Hepatocyte (in vitro differentiated cells): ENCODE results near the gene STIMATE. TPM values are rescaled to one million over a fixed set of nuclear protein-coding genes. Genes with fewer than 3 reads are reported as not detected.

Source experiments
- DNase-seq: peaks from one replicate; pipeline ENCODE4 v3.0.0-alpha.2; 2016; ENCODE audit warnings: low spot score
- H2AFZ ChIP-seq: fragments of 200-600 bp; sonication (generic); 2 replicates; pipeline ENCODE4 v1.6.0; 2016; ENCODE audit warnings: antibody characterized with exemption, mild to moderate bottlenecking
- H3K27ac ChIP-seq: fragments of 200-600 bp; sonication (generic); 2 replicates; pipeline ENCODE4 v1.5.1; 2016; ENCODE audit warnings: mild to moderate bottlenecking
- H3K27me3 ChIP-seq: fragments of 200-600 bp; sonication (generic); 2 replicates; pipeline ENCODE4 v1.6.1; 2016
- H3K36me3 ChIP-seq: fragments of 200-600 bp; sonication (generic); replicated peaks from 2 replicates; pipeline ENCODE4 v1.5.1; 2016; ENCODE audit warnings: low read depth; ENCODE audit not compliant: insufficient read depth
- H3K4me1 ChIP-seq: fragments of 200-600 bp; sonication (generic); 2 replicates; pipeline ENCODE4 v1.5.1; 2016; ENCODE audit warnings: mild to moderate bottlenecking, moderate library complexity; ENCODE audit not compliant: insufficient read depth
- H3K4me2 ChIP-seq: fragments of 200-600 bp; sonication (generic); 2 replicates; pipeline ENCODE4 v1.6.0; 2016
- H3K4me3 ChIP-seq: fragments of 200-600 bp; sonication (generic); 2 replicates; pipeline ENCODE4 v1.5.1; 2016; ENCODE audit warnings: mild to moderate bottlenecking
- H3K79me2 ChIP-seq: fragments of 200-600 bp; sonication (generic); 2 replicates; pipeline ENCODE4 v1.6.0; 2017; ENCODE audit warnings: mild to moderate bottlenecking
- H3K9me2 ChIP-seq: fragments of 200-600 bp; sonication (generic); replicated peaks from 2 replicates; pipeline ENCODE4 v1.6.0; 2017; ENCODE audit warnings: mild to moderate bottlenecking; ENCODE audit not compliant: insufficient read depth
- H3K9me3 ChIP-seq: fragments of 200-600 bp; sonication (generic); 2 replicates; pipeline ENCODE4 v1.5.1; 2016; ENCODE audit warnings: low read depth, mild to moderate bottlenecking
- H4K20me1 ChIP-seq: fragments of 200-600 bp; sonication (generic); 2 replicates; pipeline ENCODE4 v1.6.0; 2016; ENCODE audit warnings: mild to moderate bottlenecking; ENCODE audit not compliant: insufficient read depth, poor library complexity, severe bottlenecking
- CTCF ChIP-seq: fragments of 200-600 bp; sonication (generic); IDR thresholded peaks from 2 replicates; pipeline ENCODE4 v1.5.1; 2016; ENCODE audit warnings: antibody characterized with exemption, mild to moderate bottlenecking; ENCODE audit not compliant: poor library complexity
- EZH2 ChIP-seq: fragments of 200-600 bp; sonication (generic); IDR thresholded peaks from 2 replicates; pipeline ENCODE4 v1.6.1; 2016; ENCODE audit warnings: antibody characterized with exemption, mild to moderate bottlenecking, borderline replicate concordance
- EZH2phosphoT487 ChIP-seq: fragments of 200-600 bp; sonication (generic); IDR thresholded peaks from one replicate; pipeline ENCODE4 v1.6.1; 2018; ENCODE audit warnings: antibody characterized with exemption, mild to moderate bottlenecking, low read depth, moderate library complexity; ENCODE audit not compliant: unreplicated experiment, severe bottlenecking
- WGBS: methylation state at CpG from one replicate; pipeline ENCODE4 v1.1.6; 2016; ENCODE audit warnings: low lambda C conversion rate; ENCODE audit errors: missing lambda C conversion rate; 5-methylcytosine and 5-hydroxymethylcytosine counted together
- polyA plus RNA-seq: library from polyadenylated mRNA; unstranded; fragments of >200 nt; fragmentation: Nextera tagmentation; extraction: Ambion mirVana; gene quantifications from 2 replicates; pipeline ENCODE4 v1.2.1, GENCODE V29; 2016
- total RNA-seq: library from RNA; depleted of rRNA; stranded (reverse); fragments of >200 nt; gene quantifications from 2 replicates; pipeline ENCODE4 v1.2.3, GENCODE V29; 2014

Gene STIMATE
- total and polyA plus RNA-seq, 2 experiments from 2014 or later: 14.5 to 20.4 TPM

DNA sequence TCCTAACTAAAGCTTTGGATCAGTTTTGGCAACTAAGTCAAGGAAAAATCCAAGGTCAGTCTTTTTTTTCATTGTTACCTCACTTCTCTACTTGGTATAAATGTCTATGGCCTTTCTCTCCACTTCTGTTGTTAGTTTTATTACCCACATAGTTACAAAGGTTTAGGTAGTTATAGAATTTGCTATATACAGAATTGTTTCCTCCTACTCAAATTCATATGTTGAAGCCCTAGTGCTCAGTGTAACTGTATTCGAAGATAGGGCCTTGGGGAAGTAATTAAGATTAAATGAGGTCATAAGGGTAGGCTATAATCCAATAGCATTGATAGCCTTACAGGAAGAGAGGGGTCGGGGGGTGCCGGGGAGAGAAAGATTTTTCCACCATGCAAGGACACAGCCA is 19.7 kb upstream of the STIMATE start:
- no peaks in the 10 kb centered on the region for H3K36me3 ChIP-seq
- 91% methylated on average over 3 of the region's 3 CpGs for WGBS
- no peaks in the 10 kb centered on the region for H3K9me3 ChIP-seq

DNA sequence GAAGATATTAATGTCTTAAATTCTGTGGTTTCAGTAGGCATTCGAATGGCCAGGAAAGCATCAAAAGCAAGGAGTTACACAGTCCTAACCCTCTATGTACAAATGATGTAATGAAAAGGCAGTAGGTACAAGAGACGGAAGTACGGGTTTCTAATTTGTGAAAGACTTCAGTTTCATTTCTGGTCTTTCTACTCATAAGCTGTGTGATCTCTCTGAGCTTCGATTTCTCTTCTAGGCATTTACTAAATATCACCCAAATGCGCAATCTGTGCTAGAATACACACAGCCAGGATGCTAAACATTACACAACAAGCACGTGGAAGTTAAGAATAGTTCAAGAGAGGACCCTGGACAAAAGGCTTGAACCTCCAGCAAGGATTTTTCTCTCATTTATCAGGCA is 17.9 kb upstream of the STIMATE start:
- H2AFZ ChIP-seq: no peak overlapping the region
- no peaks in the 10 kb centered on the region for H3K4me1 ChIP-seq
- no peaks in the 10 kb centered on the region for H3K79me2 ChIP-seq
- no peaks in the 10 kb centered on the region for H3K36me3 ChIP-seq
- no peak overlapping the region for H3K4me3 ChIP-seq
- H3K9me3 ChIP-seq: no peaks in the 10 kb centered on the region
- no peaks in the 10 kb centered on the region for H4K20me1 ChIP-seq
- H3K9me2 ChIP-seq: no peaks in the 10 kb centered on the region
- no peaks in the 10 kb centered on the region for H3K27me3 ChIP-seq
- TF ChIP-seq EZH2 (no peak), CTCF (no peak), EZH2phosphoT487 (no peak)
- DNase-seq: no peak
- no peak overlapping the region for H3K27ac ChIP-seq
- H3K4me2 ChIP-seq: no peak overlapping the region
- WGBS: 90% methylated on average over 6 of the region's 6 CpGs

More for the DNA sequence above, 19.7 kb upstream of the STIMATE start:
- H3K4me1 ChIP-seq: no peaks in the 10 kb centered on the region
- DNase-seq: no peak
- H3K4me3 ChIP-seq: no peak overlapping the region
- H3K27ac ChIP-seq: no peak overlapping the region
- no peak overlapping the region for H3K4me2 ChIP-seq
- TF ChIP-seq EZH2: no peak
- no peak for TF ChIP-seq EZH2phosphoT487
- no peak for TF ChIP-seq CTCF
- no peaks in the 10 kb centered on the region for H3K27me3 ChIP-seq
- no peaks in the 10 kb centered on the region for H3K9me2 ChIP-seq
- H3K79me2 ChIP-seq: no peaks in the 10 kb centered on the region
- no peaks in the 10 kb centered on the region for H4K20me1 ChIP-seq
- H2AFZ ChIP-seq: no peak overlapping the region

- TF ChIP-seq EZH2: no peak
- WGBS: 78% methylated on average over 9 of the region's 9 CpGs
- H2AFZ ChIP-seq: no peak overlapping the region
- H3K4me3 ChIP-seq: no peak overlapping the region
- H3K27ac ChIP-seq: no peak overlapping the region
- H3K4me1 ChIP-seq: no peaks in the 10 kb centered on the region
- H3K27me3 ChIP-seq: no peaks in the 10 kb centered on the region
- DNase-seq: no peak
- H4K20me1 ChIP-seq: no peaks in the 10 kb centered on the region
- no peaks in the 10 kb centered on the region for H3K79me2 ChIP-seq
- no peaks in the 10 kb centered on the region for H3K36me3 ChIP-seq
- H3K9me2 ChIP-seq: no peaks in the 10 kb centered on the region
- H3K4me2 ChIP-seq: no peak overlapping the region
- no peaks in the 10 kb centered on the region for H3K9me3 ChIP-seq
Observed at GRCh38 chr3:52912885-52913731, 15.8 kb upstream of the STIMATE start.

DNA sequence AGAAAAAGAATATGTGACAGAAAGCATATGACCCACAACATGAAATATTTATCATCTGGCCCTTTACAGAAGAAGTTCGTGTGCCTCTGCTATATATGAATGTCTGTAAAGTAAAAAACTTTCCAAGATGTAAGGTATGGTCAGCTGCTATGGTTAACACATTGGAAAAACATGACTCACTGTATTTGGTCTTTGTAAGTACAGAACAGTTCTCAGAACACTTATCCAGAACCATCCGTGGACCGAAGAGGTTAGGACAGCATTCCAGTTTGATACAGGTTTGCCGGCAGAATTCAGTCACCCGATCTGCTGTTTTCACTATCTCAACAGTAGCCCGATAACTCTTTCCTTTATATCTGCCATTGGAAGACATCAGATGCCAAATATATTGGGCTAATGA is 13.5 kb upstream of the STIMATE start:
- no peaks in the 10 kb centered on the region for H3K4me1 ChIP-seq
- no peak for DNase-seq
- TF ChIP-seq EZH2phosphoT487 (no peak), EZH2 (no peak), CTCF (no peak)
- no peaks in the 10 kb centered on the region for H3K9me3 ChIP-seq
- 94% methylated on average over 6 of the region's 6 CpGs for WGBS
- no peak overlapping the region for H3K27ac ChIP-seq
- H3K4me3 ChIP-seq: no peak overlapping the region
- H3K9me2 ChIP-seq: no peaks in the 10 kb centered on the region
- no peaks in the 10 kb centered on the region for H3K79me2 ChIP-seq
- H4K20me1 ChIP-seq: no peaks in the 10 kb centered on the region
- no peak overlapping the region for H3K4me2 ChIP-seq
- no peaks in the 10 kb centered on the region for H3K36me3 ChIP-seq
- no peak overlapping the region for H2AFZ ChIP-seq
- H3K27me3 ChIP-seq: no peaks in the 10 kb centered on the region
